ENCODE measurements around the gene TCF19. TPM values are rescaled to one million over a fixed set of nuclear protein-coding genes. Genes with fewer than 3 reads are reported as not detected.

The TCF19 gene, protein sequence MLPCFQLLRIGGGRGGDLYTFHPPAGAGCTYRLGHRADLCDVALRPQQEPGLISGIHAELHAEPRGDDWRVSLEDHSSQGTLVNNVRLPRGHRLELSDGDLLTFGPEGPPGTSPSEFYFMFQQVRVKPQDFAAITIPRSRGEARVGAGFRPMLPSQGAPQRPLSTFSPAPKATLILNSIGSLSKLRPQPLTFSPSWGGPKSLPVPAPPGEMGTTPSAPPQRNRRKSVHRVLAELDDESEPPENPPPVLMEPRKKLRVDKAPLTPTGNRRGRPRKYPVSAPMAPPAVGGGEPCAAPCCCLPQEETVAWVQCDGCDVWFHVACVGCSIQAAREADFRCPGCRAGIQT
- total RNA-seq: 6.7 TPM

DNA sequence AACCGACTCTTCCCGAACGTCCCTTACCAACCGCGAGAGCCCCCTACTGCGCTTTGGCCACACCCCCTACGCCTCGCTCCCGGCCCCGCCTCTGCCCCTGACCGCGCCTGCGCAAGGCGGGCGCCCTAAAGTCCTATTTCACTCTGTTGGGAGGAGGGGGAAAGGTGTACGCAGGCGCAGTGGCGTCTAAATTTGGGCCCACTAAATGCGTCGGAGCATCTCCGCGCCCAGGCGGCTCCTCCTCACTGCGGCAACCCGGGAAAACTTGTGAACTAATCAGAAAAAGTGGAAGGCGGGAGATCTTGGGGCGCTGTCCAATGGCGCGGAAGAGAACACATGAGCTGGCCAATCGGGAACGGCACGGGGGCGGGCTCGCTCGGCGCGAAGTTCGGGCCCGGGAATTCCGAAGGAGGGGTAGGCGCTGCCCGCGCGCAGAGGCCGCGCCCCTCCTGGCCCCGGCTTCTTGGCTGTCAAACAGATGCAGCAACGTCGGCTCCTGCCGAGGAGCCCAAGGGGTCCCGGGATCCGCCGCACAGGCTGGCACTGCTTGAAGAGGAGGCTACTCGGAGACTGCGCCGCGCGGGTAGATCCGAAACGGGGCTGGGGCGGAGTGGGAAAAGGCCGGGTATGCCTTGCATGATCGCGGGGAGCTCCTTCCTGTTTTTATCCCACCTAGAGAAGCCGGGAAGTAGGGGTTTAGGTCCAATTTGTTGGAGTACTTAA is at the start of gene TCF19:
Gene TCF19 (plus strand): TSS at position 450 of the 723 bp plus-strand sequence. CDS start 881 bp downstream, outside the sequence.

DNA sequence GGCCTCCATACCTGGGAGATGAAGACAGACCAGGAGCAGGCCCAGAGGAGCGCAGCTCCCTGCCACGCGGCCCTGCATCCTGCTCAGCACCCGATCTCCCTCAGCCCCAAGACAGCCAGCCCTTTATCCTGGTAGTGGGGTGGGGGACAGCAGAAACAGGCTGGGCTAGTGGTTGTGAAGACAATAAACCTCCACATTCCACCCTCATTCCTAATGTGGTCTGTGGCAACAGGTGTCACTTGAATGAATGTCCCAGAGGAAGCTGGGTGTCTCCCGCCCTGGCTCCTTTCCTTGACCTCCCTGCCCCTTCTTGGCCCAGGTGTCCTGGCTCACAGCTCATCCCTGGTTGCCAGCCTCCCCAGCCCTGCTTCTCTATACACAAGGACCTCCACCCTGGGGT is 45.9 kb upstream of the TCF19 start, which contains the start of gene C6orf15:
Gene C6orf15 (minus strand): TSS at position 98 of the 400 bp plus-strand sequence. CDS start 20 bp downstream, at position 78.

DNA sequence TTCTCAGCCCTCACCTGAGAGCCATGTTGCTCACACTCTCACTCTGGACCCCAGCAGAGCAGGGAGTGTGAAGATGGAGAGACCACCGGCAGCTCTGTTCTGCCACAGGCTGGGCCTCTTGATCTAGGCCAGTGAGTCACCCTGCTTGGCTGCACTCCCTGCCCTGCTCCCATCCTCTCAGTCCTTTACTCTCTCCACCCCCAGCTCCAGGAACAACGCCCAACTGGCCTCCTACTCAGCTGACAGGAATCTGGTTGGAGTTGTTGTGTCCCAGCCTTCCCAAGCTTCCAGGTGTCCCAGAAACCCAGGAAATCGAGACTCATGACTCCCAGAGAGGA is 43.9 kb upstream of the TCF19 start, which contains the start of gene PSORS1C1:
Gene PSORS1C1 (plus strand): TSS at position 260 of the 338 bp plus-strand sequence. CDS start 14,833 bp downstream, outside the sequence.

DNA sequence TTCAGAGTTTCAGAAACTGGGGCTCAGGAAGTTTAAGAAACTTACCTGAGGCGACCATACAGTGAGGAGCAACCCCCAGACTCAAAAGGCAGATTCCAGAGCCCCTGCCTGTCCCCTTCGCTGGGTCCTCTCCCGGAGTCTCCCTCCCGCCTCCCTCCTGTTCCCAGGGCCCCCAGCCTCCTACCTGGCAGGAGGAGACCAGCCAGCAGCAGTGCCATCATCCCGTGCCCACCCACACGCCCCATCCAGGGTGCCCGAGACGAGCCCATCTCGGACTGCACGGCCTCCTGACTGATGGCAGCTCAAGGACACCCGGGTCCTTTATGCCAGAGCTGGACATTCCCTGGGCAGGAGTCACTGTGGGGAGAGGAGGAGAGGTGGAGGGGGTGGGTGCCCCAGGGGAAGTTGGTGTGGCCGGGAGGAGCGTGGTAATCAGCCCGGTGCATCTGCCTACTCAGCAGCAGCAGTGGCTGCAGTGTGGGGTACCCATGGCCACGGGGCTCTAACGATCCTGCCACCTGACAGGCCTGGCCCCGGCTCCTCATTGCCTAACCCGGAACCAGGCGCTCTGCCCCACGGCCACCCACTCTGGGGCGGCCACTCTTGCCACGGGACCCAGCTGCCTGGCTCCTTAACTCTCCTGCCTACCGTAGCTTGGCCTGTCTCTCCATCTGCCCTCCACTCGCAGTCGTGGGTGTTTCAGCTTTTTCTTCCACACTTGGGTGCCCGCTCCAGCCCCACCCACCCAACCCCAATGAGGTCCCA is 38.1 kb upstream of the TCF19 start, which contains the start of gene CDSN:
Gene CDSN (minus strand): TSS at position 296 of the 765 bp plus-strand sequence. CDS start 27 bp downstream, at position 269.

DNA sequence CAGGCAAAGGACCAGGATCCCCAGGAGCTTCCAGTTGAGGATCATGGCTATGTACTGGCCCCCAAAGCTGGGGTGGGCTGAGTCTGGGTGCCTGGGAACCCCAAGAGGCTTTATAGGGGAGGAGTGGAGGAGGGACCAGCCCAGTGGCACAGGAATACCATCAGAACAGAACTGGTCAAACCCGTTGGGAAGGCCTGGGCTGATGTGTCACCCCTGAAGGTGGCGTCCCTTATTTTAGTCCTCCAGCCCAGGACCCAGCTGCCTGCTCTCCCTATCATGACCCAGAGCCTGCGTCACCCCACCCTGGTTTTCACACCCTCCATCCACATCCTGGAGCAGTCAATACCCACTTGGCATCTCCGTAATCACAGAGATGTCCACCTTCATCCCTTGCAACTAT is 19.4 kb upstream of the TCF19 start, which contains the start of gene PSORS1C2:
Gene PSORS1C2 (minus strand): TSS at position 85 of the 400 bp plus-strand sequence. CDS start 40 bp downstream, at position 45.

DNA sequence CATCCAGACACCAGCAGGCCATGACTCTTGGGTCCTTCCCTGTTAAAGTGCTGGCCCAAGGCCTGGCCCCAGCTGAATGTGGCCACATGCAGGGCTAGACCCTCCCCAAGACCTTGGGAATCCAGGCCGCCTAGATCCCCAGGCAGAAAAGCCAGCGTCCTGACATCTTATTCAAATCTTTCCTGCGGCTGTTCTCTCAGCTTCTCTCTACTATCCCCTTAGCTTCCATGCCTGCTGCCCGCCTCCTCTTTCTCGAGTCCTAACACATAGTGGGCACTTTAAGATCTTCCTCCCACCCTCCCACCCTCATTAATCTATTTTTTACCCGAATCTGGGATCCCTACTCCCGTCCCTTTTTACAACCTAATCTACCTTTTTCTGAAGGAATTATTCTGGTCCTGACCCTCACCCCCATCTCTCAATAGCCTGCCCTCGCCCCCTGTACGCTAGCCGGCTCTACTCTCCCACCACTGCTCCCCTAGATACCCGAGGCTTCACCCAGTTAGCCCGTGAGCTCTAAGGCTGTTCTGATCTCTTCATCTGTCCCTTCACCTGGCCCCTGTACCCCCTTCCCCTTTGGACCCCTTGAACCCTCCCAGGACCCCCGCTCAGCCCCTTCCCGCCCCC is 763 bp upstream of the TCF19 start, which contains the start of gene CCHCR1:
Gene CCHCR1 (minus strand): TSS at position 290 of the 627 bp plus-strand sequence. CDS start 202 bp downstream, at position 88.

DNA sequence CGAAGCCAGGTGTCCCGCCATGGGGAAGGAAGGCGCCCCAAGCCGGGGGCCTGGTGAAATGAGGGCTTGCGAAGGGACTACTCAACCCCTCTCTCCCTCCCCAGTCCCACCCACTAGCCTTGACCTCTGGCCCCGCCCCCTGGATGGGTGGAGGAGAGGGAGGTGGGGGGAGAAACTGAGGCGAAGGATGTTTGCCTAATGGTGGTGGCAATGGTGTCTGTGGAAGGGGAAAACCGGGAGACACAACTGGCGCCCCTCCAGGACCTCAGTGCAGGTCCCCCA is 12.2 kb downstream of the TCF19 start, which contains the start of gene POU5F1:
Gene POU5F1 (minus strand): TSS at position 83 of the 282 bp plus-strand sequence. CDS start 62 bp downstream, at position 21.

Small RNA genes lying within 50 kb of the gene (small RNA-seq; reads per million reads assigned to genes)
- gene POLR2LP1: not detected

Other genes with a start within 250 kb of the TCF19 start
- gene VARS2, start 244.4 kb upstream of the TCF19 start, total RNA-seq: 33.0 TPM
- not detected for gene SFTA2, start 226.4 kb upstream of the TCF19 start, total RNA-seq
- not detected for gene MUCL3, start 217.6 kb upstream of the TCF19 start, total RNA-seq
- not detected for gene MUC21, start 174.9 kb upstream of the TCF19 start, total RNA-seq
- not detected for gene MUC22, start 148.1 kb upstream of the TCF19 start, total RNA-seq
- not detected for gene C6orf15, start 46.0 kb upstream of the TCF19 start, total RNA-seq
- gene PSORS1C1, start 43.8 kb upstream of the TCF19 start, total RNA-seq: not detected
- gene CDSN, start 38.1 kb upstream of the TCF19 start, total RNA-seq: not detected
- not detected for gene PSORS1C2, start 19.5 kb upstream of the TCF19 start, total RNA-seq
- 13.4 TPM for gene CCHCR1, start 787 bp upstream of the TCF19 start, total RNA-seq
- gene POU5F1, start 12.1 kb downstream of the TCF19 start, total RNA-seq: not detected
- gene HLA-C, start 113.5 kb downstream of the TCF19 start, total RNA-seq: 40.4 TPM
- gene HLA-B, start 198.6 kb downstream of the TCF19 start, total RNA-seq: 56.7 TPM
- 2.3 TPM for gene MICA, start 245.0 kb downstream of the TCF19 start, total RNA-seq